ENCODE data around the gene NEDD4L.

DNA sequence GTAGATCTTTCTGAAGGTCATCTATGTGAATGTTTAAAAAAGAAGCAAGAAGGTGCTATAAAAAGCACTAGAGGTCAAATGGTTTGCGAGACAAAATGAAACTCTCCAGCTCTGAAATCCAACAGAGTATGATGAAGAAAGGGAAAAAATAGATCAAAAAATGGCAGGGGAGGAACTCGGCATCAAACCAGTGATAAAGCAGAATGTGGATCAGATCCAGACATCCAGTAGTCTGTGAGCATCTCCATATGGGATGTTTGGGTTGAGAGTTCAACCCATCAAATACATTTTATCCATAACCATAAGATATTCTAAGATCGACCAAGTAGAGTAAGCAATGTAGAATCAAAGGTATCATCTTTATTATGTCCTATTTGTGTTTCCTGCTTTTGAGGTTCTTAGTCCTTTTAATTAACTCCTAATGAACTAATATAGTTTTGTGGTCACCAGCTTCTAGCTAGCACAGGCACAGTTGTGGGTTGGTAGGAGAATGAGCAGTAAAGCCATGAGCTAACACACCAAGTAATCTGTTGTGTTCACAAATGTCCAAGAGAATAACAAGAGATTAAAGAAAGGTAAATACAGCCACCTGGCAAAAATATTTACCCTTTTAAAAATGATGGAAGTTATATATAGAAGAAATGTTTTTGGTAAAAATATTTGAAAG lies 160.9 kb downstream of the NEDD4L start:
- TF ChIP-seq, protein P1, sequence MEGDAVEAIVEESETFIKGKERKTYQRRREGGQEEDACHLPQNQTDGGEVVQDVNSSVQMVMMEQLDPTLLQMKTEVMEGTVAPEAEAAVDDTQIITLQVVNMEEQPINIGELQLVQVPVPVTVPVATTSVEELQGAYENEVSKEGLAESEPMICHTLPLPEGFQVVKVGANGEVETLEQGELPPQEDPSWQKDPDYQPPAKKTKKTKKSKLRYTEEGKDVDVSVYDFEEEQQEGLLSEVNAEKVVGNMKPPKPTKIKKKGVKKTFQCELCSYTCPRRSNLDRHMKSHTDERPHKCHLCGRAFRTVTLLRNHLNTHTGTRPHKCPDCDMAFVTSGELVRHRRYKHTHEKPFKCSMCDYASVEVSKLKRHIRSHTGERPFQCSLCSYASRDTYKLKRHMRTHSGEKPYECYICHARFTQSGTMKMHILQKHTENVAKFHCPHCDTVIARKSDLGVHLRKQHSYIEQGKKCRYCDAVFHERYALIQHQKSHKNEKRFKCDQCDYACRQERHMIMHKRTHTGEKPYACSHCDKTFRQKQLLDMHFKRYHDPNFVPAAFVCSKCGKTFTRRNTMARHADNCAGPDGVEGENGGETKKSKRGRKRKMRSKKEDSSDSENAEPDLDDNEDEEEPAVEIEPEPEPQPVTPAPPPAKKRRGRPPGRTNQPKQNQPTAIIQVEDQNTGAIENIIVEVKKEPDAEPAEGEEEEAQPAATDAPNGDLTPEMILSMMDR (conservative IDR thresholded peaks at IDR 0.05; ENCODE audit: low read length), result no peak
- TF ChIP-seq EZH2phosphoT487 (IDR thresholded peaks at IDR 0.05; ENCODE audit: borderline replicate concordance, low read depth, low read length), result no peak

Data from OCI-LY7 (cell line).